Hippocampal formation (tissue), 2 donors: ENCODE results near the gene PMVK.
A peak's percentile ranks its signal among the peaks of the same experiment; 100 is the strongest.
"Not testable (repeated sequence)": the region's sequence is repeated elsewhere in the genome, so short reads cannot be mapped to it uniquely, and the experiment has no call there.

Source experiments
- DNase-seq, 2 donors: peaks; one replicate each; lab custom pipeline; 2025; lab: John Stamatoyannopoulos, UW

PMVK gene

GRCh38 chr1:154923695-154924094 is 12.8 kb downstream of the PMVK start:
- no peak for DNase-seq

GRCh38 chr1:154913273-154913672 is 23.2 kb downstream of the PMVK start:
- no peak for DNase-seq

- DNase-seq, result no peak
These were observed 23.8 kb downstream of the PMVK start for GRCh38 chr1:154912755-154913154.

- DNase-seq, result no peak
These were observed 24.6 kb downstream of the PMVK start for GRCh38 chr1:154911691-154912550.

- no peak for DNase-seq
These were observed 25.7 kb downstream of the PMVK start for GRCh38 chr1:154910851-154911250.

- DNase-seq, result no peak
These were observed 27.6 kb downstream of the PMVK start for GRCh38 chr1:154908937-154909336.

GRCh38 chr1:154908129-154908528 is 28.4 kb downstream of the PMVK start:
- DNase-seq, result not testable (repeated sequence)

GRCh38 chr1:154906621-154907081 is 29.9 kb downstream of the PMVK start:
- DNase-seq, result no peak

GRCh38 chr1:154902938-154903566 is 33.5 kb downstream of the PMVK start:
- no peak for DNase-seq

GRCh38 chr1:154901591-154901990 is 34.9 kb downstream of the PMVK start:
- DNase-seq, result no peak

GRCh38 chr1:154899041-154899440 is 37.5 kb downstream of the PMVK start:
- no peak for DNase-seq

- DNase-seq, result peak in 1 of 2 donors; percentile 55
These were observed 39.7 kb downstream of the PMVK start for GRCh38 chr1:154896771-154897286.

- no peak for DNase-seq
These were observed 40.7 kb downstream of the PMVK start for GRCh38 chr1:154895798-154896197.

- no peak for DNase-seq
These were observed 45.1 kb downstream of the PMVK start for GRCh38 chr1:154891452-154891851.

GRCh38 chr1:154888757-154889156 is 47.8 kb downstream of the PMVK start:
- no peak for DNase-seq

GRCh38 chr1:154886281-154887015 is 50.1 kb downstream of the PMVK start:
- no peak for DNase-seq

- DNase-seq, result no peak
These were observed 51.4 kb downstream of the PMVK start for GRCh38 chr1:154884869-154885701.

- no peak for DNase-seq
These were observed 52.3 kb downstream of the PMVK start for GRCh38 chr1:154883919-154884868.

GRCh38 chr1:154881820-154882535 is 54.5 kb downstream of the PMVK start:
- no peak for DNase-seq

- DNase-seq, result no peak
These were observed 55.8 kb downstream of the PMVK start for GRCh38 chr1:154880671-154881070.
